HG02571 (cell line): ENCODE measurements around the gene GALNT9.

Experiments used
- ATAC-seq: cut with Tn5 transposase; IDR thresholded peaks from one replicate; pipeline ENCODE4 v1.9.1; 2021; ENCODE audit warnings: mild to moderate bottlenecking, moderate library complexity; ENCODE audit not compliant: unreplicated experiment

GALNT9 gene

DNA sequence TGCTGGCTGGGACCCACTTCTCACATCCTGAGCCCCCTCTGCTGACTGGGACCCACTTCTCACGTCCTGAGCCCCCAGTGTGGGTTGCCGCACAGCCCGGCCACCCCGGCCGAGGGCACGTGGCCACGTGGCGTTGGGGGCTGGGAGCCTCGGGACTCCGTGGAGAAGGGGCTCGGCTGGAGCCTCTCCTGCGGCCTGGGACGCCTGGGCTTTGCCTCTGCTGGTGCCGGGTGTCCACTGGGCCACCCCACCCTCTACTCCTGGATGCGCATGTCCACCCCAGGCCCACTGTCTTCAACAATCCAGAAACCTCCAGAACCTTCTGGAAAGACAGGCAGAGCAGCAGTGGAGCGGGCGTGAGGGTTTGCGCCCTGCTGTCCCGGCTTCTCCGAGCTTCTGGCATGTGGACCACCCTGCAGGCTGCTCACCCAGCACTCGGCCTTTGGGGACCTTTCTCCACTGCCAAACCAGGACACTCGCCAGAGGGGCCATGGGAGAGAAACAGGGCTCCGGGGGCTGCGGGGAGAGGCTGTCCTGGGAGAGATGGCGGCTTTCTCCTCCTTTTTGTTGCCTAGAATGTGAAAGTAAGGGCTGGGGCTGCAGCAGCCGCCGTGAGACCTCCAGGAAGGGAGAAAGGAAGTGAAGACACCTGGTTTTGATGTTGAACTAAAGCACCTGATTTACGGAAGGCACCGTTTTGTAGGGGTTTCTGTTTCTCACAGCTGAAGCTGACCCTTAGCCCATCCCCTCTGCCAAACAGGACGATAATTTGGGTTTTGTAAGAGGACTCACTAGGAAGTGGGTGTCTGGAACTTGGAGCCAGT, 155.2 kb downstream of the GALNT9 start:
- ATAC-seq: no peak

DNA sequence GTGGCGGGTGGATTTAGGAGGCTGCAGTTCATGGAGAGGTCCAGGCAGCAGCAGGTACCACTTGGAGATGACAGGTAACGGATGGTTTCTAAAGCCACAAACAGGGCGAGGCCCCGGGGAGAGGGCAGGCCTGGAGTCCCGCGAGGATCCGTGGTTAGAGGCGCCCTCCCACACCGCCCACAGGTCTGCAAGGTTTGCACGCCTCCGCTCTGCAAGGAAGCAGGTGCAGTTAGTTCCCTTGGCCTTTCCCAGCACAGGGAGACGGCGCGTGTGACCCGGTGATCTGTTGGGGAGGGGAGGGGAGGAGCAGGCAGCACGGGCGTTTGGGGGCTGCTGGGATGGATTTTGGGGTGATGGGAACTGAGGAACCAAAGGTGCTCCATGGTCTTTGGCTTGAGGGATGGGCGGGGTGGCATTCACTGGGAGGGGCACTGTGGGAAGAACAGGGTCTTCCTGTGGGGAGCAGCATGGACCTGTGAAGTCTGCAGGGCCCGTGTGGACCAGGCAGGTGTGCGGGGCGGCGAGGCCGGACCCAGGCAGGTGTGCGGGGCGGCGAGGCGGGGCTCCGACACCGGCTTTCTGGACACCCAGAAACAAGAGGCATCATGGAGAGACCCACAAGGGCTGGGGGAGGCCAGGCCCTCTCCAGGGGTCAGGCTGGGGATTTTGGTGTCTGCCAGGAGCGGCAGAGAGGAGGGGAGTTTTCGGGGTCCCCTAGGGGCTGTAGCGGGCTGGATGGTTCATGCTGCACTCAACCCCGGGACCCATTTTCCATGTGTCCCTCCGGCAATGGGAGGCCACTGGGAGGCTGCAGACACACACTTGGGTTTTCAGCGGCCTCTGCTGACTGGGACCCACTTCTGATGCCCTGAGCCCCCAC, 156.0 kb downstream of the GALNT9 start:
- no peak for ATAC-seq

DNA sequence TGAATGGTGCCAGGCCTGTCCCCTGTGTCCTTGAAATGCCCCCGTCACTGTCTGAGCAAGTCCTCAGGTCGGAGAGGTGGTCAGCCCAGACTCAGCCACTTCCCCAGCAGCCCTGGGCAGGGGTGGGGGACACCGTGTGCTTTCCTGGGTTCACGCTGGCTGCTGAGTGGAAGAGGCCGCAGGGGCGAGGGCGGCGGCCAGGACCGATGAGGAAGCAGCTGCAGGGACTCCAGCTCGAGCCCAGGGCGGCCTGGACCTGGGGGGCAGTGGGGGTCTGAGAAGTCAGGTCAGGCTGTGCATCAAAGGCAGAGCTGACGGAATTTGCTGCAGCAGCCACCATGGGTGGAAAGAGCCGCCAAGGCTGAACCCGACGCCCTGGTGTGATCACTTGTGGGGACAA, 156.8 kb downstream of the GALNT9 start:
- ATAC-seq: no peak

DNA sequence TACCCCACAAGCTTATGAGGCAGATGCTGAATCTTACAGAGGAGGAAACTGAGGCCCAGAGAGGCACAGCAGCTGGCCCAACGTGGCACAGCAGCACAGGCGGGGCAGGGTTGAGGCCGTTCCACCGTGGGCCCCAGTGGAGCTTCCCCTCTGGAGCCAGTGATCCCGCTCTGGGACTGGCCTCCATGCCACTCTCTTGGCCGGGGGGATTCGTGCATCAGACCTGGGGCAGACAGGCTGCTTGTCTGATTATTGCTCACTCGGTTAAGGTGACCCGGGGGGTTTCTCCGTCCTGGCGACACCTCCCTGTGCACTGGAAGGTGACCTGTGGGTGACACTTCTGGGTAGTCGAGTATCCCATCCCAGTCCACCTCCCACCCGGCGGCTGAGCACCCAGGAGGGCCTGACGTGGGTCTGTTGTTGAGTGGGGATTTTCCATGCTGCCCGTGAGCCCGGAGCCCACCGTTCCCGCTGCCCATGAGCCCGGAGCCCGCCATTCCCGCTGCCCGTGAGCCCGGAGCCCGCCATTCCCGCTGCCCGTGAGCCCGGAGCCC, 157.3 kb downstream of the GALNT9 start:
- no peak for ATAC-seq

DNA sequence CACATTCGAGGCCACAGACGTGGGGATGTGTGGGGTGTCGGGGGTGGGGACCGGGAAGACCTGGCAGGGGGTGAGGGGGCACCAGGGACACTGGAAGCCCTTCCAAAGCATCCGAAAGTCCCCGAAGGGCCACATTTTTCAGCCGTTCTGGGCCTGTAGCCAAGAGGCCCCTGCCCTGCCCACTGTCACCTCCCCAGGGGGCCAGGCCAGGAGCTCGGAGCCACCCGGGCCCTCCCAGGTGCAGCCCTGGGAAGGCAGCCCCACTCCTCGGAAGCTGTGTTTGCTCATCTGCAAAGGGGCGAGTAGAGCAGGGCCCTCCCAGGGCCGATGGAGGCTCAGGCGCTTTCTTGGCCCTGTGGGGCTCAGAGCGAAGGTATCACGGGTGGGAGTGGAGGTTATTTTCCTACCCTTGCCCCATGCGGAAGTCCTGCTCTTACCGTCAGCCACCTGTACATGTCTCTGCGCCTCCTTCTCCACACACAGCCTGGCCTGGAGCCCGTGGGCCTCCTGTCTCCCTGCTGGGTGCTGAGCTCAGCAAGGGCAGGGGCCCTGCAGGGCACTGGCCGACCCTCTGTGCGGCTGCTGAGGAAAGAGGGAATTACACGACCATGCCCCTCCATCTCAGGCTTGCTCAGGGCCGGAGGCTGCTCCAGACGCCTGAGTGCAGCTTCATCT, 158.0 kb downstream of the GALNT9 start:
- no peak for ATAC-seq

DNA sequence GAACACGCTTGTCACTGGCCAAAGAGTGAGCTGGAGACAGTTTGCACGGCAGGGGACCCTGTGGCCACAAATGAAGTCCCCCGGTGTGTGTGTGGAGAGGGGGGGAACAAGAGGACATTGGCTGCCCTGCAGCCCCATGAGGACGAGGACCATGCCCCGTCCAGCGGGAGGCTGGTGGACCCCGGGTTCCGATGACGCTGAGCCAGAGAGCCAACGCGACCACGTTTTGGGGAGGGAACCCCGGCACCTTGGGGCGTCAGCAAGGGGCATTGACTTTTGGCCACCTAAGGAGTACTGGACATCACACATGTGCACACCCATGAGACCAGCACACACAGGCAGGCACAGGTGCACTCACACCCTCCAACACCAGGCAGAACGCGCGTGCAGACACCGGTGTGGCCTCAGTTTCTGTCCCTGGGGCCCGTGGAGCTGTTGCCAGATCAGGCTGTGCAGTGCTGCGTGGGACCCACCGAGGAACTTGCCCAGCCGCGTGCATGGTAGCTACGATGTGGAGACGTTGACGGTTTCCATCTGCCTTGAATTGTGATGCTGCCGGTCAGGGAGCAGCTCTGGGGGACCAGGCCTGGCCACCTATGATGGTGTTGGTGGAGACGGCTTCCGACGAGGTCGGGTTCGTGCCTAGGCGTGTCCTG, 158.6 kb downstream of the GALNT9 start:
- no peak for ATAC-seq

DNA sequence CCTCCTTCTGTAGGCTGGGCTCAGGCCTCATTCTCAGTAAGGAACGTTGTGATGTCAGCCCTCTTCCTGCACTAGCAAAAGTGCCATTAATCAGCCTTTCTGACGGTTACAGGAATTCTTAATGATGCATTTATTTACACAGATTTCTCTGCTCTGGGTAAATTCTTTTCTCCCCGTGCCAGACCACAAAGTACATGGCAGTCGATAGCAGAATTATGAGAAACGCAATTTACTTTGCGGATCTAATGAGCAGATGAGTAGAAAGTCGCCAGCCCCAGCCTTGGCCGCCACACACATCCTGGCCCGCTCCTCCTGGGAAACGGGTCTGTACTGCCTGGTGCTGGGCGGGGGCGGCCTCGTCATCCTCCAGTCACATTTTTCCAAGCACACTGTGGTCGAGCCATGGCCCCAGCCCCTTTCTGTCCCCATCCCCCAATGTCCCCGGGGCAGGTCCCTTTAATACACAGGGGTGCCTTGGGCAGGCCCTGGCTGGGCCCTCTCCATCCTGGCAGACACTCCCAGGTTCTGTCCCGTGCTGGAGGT, 159.2 kb downstream of the GALNT9 start:
- no peak for ATAC-seq

DNA sequence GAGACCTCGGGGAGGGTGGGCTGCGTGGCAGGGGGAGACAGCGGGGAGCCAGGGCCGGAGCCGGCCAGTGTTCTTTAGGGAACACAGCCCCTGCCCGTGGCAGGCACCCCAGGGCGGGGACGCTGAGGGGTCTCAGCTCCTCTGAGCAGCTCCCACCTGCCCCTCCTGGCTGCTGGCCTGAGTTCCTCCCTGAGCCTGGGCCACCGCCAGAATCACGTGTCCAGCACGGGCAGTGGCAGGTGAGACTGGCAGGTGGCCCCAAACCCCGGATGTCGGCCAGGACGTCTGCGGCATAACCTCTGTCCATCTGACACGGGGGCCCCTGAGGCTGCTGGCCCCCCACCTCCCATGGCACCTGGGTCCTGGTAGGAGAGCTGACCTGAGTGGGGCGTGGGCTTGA, 160.0 kb downstream of the GALNT9 start:
- no peak for ATAC-seq

DNA sequence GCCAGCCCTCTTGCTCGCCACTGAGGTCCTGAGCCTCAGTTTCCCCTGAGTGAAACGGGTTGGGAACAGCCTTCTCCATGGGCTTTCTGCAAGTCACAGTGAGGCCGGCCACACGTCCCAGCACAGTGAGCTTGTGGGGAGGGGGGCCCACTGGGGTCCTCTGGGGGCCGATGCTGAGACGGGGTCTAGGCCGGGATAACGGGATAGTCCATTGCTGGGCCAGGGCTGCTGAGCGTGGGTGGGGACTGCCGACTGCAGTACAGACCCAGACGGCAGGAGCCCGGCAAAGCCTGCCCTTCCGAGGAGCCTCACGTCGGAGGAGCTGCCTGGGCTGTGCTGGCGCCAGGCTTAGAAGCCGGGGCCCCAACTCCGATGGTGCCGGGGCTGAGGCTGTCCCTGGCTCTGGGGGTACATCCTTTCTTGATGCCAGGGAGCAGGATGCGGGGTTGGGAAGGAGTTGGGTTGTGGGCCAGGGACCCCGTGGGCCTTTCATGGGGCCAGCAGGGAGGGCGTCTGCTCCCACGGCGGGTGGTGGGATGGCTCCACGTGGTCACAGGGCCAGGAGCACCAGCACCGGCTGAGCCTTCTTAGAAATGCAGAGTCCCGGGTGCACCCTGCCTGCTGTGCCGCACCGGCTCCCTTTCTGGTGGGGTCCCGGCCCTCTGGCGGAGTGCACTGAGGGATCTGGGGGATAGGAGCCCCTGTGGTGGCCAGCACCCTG, 160.9 kb downstream of the GALNT9 start:
- ATAC-seq: no peak

DNA sequence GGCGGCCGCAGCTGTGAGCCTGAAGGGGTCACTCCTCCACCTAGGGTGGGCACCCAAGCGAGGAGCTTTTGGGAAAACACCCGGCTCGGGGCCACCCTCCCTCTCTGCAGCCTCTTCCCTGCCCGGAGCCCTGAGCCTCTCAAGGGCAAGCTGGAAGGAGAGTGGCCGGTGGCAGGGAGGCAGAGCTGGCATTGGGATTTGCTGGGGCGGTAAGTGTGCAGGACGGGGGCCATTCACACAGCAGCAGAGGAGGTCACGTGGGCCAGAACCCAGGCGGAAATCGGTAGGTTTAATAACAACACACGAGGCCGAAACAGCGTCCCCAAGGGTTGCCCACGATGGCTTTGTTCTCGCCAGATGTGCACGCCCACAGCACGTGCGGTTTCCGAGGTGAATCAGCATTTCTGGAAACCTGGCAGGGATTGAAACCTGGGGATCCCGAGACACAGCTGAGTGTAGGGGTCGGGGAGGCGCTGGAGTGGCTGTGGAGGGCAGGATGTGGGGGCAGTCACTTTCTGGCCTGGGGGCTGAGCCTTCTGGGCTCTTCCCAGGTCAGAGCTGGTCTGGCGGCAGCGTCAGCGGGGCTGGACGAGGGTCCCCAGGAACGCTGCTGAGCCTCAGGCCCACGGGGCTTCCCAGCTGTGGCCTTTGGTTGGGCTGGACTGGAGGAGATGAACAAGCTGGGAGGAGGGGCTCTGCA, 161.6 kb downstream of the GALNT9 start:
- no peak for ATAC-seq

DNA sequence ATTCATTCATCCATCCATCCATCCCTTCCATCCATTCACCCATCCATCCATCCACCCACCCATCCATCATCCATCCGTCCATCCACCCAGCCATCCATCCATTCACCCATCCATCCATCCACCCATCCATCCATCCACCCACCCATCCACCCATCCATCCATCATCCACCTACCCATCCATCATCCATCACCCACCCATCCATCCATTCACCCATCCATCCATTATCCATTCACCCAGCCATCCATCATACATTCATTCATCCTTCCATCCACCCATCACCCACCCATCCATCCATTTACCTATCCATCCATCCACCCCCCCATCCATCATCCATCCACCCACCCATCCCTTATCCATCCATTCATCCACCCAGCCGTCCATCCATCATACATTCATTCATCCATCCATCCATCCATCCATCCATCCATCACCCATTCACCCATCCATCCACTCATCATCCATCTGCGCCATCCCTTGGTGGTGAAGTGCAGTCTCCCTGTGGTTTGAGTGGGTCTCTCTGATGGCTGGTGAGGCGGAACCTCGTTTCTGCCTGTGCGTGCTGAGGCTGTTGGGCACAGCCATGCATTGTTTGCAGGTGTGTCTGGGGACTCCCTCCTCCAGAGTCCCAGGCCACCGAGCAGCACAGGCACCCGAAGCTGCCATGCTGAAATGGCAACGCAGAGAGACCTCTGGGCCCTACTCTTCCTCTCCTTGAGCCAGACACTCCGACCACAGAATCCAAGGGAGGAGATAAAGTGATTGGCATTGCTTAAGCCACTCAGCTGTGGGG, 162.4 kb downstream of the GALNT9 start:
- no peak for ATAC-seq

DNA sequence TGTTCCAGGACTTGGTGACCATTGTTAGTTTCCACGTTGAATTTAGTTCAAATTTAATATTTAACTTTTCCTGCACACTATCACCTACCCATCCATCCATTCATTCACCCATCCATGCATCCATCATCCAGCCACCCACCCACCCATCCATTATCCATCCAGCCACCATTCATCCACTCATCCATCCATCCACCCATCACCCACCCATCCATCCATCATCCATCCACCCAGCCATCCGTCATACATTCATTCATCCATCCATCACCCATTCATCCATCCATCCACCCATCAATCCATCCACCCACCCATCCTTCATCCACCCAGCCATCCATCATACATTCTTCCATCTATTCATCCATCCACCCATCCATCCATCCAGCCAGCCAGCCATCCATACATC, 163.3 kb downstream of the GALNT9 start:
- ATAC-seq: no peak

DNA sequence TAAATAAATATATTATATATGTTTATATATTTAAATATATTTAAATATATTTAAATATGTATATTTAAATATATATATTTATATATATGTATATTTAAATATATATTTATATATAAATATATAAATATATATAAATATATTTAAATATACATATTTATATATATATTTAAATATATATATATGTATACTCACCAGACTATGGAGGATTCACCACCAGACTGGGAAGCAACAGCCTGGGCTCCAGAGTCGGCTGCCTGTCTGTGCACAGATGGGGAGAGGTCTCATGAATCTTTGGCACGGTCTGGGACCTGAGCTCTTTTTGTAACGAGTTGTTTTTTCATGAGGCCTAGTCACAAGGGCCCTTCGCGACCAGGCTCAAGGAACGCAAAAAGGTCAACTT, 163.8 kb downstream of the GALNT9 start:
- no peak for ATAC-seq

DNA sequence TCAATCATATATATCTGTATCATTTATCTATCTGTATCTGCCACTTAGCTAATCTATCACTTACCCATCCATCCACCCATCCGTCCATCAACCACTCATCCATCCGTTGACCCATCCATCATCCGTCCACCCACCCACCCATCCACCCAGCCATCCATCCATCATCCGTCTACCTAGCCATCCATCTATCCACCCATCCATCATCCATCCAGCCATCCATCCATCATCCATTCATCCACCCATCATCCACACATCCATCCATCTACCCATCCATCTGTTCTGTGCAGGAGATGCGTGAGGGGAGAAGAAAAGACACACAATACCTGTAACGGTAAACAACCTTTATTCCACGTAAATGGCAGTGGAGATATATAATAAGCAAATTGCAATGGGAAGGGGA, 165.0 kb downstream of the GALNT9 start:
- no peak for ATAC-seq

DNA sequence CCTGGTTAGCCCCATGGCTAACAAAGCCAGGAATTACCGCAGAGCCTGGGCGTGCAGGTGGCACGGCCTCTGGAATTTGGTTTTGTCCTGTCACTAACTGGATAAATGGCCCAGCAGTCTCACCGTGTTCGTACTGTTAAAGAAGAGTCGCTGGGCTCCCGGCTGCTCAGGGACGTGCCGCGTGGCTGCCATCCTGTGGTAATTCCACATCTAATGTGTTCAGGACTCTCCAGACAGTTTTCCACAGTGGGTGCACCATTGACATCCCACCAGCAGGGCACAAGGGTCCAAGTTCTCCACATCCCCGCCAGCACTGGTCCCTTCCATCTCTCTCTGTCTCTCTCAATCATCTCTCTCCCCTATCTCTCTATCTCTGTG, 165.5 kb downstream of the GALNT9 start:
- ATAC-seq: no peak

DNA sequence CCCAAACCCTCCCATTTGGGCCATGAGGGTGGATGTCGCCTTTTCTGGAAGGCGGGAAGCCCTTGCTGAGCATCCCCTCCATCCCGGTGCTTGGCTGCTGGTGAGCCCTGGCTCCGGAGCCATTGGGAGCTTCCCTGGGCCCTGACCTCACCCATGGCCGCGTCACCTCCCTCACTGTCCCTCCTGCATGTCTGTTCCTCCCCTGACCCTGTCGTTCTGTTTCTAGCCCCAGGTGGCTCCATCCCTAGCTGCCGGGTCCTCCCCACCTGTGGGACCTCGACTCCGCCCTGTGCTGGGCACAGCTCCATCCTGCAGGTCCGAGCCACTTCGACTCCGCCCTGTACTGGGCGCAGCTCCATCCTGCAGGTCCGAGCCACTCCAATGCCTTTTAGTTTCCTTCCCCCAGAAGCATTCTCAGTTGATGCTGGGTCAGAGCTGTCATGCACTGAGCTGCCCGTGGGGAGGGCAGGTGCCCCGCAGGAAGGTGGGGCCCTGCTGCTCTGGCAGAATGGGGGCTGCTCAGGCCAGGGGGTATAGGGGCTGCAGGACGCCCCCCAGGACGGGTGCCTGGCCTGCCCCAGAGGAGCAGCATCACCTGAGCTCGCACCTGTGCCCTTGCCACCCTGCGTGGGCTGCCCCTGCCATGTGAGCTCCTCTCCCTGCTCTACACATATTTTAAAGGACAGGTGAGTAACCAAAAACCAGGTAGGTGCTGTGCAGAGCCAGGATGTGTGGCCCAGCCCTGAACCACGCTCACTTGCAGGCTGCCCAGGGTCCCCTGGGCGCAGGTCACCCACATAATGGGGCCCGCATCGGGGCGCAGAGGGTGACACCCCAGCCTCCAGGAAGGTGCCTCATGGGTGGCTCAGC, 166.1 kb downstream of the GALNT9 start:
- ATAC-seq: no peak

DNA sequence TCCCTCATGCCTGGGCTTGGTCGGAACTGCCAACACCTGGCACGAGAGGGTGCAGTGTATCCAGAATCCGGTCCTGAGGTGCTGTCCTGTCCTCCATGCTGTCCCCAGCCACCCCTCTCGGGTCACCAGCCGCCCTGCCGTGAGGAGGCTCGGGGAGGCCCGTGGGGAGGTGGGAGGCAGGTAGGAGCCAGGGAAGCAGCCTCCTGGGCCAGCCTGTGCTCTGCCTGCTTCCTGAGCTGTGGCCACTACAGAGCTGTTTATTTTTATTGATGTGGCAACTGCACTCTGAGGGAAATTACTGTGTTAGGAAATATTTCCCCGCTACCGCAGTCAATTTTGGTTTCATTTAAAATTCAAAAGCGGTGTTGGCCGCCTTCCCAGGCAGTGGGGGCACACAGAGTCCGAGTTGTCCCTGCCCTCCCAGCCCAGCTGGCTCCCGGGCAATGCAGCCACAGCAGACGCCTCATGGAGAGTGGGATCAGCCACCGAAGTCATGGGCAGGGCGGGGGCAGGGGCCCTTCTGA, 166.8 kb downstream of the GALNT9 start:
- no peak for ATAC-seq
